Measurements from ENCODE around the gene MRPS18A. TPM values are rescaled to one million over a fixed set of nuclear protein-coding genes. Genes with fewer than 3 reads are reported as not detected.
A peak's percentile ranks its signal among the peaks of the same experiment; 100 is the strongest.

The MRPS18A gene
- total and polyA plus RNA-seq, 9 donors: 28.4 to 43.7 (median 32.5) TPM

DNA sequence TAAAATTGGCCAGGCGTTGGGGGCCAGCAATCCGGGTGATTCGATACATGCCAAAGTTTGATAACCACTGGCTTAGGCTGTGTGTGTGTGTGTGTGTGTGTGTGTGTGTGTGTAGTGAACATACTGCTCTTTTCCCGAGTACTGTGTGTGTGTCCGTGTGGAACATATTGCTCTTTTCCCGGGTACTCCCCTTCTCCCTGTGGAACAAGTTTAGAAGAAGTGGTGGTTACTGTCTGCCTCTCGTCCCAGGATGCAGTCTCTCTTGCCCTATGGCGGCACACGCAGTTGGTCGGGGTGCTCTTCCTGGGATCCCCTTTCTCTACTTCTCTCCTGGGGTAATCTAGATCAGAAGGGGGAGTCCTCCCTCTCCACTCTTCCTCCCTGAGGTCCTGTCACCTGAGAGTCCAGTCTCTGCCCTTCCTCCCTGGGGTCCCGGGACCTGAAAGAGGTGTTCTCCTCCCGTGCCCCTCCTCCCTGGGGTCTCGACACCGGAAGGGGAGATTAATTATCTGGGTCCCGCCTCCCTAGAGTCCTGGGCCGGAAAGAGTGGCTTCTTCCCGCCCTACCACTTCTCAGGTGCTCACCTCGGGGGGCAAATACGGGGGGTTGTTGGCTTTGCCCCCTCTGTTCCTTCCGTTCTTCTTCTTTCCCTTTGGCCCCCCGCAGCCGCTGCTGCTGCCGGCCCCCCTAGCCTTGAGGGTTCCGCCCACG is 59.0 kb downstream of the MRPS18A start:
- Histone ChIP-seq H3K9me3 (replicated peaks; ENCODE audit: control insufficient read depth, low read depth, low read length) (no peaks in the 10 kb centered on the region), H3K27ac (ENCODE audit: low read length) (peak overlapping the region; percentile 96), H3K27me3 (ENCODE audit: control insufficient read depth, insufficient read depth, low read length) (no peaks in the 10 kb centered on the region), H3K36me3 (ENCODE audit: control insufficient read depth, insufficient read depth, low read length) (peaks cover 36% of the 10 kb centered on the region), H3K4me3 (ENCODE audit: low read length) (peak overlapping the region; percentile 93), H3K4me1 (ENCODE audit: control insufficient read depth, insufficient read depth, low read length) (peaks cover 33% of the 10 kb centered on the region)
- peak; percentile 75 for DNase-seq
- 0% methylated on average over 6 of the region's 25 CpGs for WGBS (ENCODE audit: insufficient coverage)

DNA sequence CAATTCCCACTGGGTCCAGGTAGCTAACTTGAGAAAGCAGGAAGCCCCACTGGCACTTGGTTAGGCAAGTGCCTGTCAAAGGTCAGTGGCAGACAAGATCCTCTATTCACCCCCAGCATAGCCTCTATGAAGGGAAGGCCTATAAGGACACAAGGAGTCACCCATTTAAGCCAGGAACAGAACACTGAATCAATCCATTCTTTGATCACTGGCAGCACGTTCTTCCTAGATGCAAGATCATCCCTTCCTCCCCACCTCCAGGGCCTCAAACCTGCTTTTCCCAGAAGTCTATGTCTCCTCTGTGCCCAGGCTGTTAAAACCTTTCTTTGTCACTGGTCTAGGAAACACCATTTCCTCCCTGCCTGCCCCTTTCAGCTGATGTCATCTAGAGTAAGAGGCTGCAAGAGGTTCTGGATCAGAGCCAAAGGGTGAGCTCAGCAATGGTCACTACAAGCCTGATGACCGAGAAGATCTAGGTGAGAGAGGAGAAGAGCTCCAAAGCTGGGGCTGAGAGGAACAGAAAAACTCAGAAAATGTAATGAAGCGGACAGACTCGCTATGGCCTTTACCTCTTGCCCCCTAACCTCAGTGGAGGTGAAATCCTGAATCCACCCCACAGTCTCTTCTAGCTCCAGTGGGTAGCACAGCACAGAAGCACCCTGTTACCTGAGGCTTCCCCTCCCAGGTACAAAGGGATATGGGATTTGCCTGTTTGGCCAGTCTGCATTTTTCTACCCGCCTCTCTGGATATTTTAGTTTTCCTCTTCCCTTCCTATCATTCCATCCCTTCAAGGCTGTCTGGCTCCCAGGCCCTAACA is 60.4 kb downstream of the MRPS18A start:
- H3K4me1 ChIP-seq (ENCODE audit: control insufficient read depth, insufficient read depth, low read length): peaks cover 33% of the 10 kb centered on the region
- H3K27me3 ChIP-seq (ENCODE audit: control insufficient read depth, insufficient read depth, low read length): no peaks in the 10 kb centered on the region
- no peaks in the 10 kb centered on the region for H3K9me3 ChIP-seq (replicated peaks; ENCODE audit: control insufficient read depth, low read depth, low read length)
- H3K36me3 ChIP-seq (ENCODE audit: control insufficient read depth, insufficient read depth, low read length): peaks cover 49% of the 10 kb centered on the region
- H3K27ac ChIP-seq (ENCODE audit: low read length): peak overlapping the region; percentile 87
- peak; percentile 91 for DNase-seq
- 45% methylated on average over 3 of the region's 5 CpGs for WGBS (ENCODE audit: insufficient coverage)
- H3K4me3 ChIP-seq (ENCODE audit: low read length): no peak overlapping the region

DNA sequence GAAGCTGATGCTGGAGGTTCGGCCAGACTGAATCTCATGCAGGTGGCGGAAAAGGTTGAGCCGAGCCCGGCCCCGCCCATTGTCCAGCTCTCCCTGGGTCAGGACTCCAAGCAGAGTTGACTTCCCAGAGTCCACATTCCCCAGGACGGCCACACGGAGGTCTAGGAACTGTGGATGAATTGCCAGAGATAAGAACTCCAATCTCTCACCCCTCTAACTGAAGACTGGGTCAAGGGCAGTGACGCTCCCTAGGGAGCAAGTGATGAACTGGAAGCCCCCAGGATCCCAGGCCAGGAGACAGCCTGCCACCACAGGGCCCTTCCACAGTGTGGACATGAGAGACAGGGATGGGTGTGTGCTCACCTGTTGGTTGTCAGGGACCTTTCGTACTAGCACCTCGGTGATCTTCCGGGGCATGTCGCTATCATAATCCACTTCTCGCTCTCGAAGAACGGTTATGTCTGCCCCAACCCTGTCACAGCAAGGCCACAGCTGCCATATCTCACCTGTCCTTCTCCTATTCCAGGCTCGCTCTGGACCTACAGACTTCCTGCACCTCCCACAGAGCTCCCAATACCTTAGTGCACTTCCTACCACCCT is 62.1 kb downstream of the MRPS18A start:
- H3K27me3 ChIP-seq (ENCODE audit: control insufficient read depth, insufficient read depth, low read length): no peaks in the 10 kb centered on the region
- no peaks in the 10 kb centered on the region for H3K9me3 ChIP-seq (replicated peaks; ENCODE audit: control insufficient read depth, low read depth, low read length)
- WGBS (ENCODE audit: insufficient coverage): 97% methylated on average over 10 of the region's 16 CpGs
- no peak for DNase-seq
- H3K36me3 ChIP-seq (ENCODE audit: control insufficient read depth, insufficient read depth, low read length): peaks cover 67% of the 10 kb centered on the region
- H3K4me3 ChIP-seq (ENCODE audit: low read length): no peak overlapping the region
- peaks cover 28% of the 10 kb centered on the region for H3K4me1 ChIP-seq (ENCODE audit: control insufficient read depth, insufficient read depth, low read length)
- no peak overlapping the region for H3K27ac ChIP-seq (ENCODE audit: low read length)

DNA sequence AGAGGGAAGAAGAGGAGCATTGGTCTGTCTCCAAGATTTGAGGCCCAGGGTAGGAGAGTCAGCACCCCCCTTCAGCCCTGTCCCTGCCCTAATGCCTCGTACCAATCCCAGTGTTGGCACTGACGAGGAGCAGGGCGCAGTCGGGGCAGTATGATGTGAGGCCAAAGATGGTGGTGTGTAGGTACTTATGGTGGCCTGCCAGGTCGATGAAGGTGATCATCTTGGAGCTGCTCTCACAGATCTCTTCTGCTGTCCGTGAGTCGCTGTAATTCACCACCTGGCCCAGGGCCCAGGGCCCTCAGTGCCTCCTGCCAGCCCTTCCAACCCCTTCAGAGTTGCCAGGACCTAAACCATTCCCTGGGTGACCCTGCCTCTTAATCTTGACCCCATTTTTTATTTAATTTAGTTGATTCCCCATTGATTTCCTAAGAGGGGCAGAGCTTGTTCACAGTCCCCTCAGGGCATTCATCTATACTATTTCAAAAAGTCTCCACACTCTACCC is 62.8 kb downstream of the MRPS18A start:
- H3K4me1 ChIP-seq (ENCODE audit: control insufficient read depth, insufficient read depth, low read length): peaks cover 23% of the 10 kb centered on the region
- H3K36me3 ChIP-seq (ENCODE audit: control insufficient read depth, insufficient read depth, low read length): peaks cover 73% of the 10 kb centered on the region
- no peaks in the 10 kb centered on the region for H3K27me3 ChIP-seq (ENCODE audit: control insufficient read depth, insufficient read depth, low read length)
- no peak for DNase-seq
- H3K4me3 ChIP-seq (ENCODE audit: low read length): no peak overlapping the region
- WGBS (ENCODE audit: insufficient coverage): 93% methylated on average over 2 of the region's 7 CpGs
- no peaks in the 10 kb centered on the region for H3K9me3 ChIP-seq (replicated peaks; ENCODE audit: control insufficient read depth, low read depth, low read length)
- no peak overlapping the region for H3K27ac ChIP-seq (ENCODE audit: low read length)

DNA sequence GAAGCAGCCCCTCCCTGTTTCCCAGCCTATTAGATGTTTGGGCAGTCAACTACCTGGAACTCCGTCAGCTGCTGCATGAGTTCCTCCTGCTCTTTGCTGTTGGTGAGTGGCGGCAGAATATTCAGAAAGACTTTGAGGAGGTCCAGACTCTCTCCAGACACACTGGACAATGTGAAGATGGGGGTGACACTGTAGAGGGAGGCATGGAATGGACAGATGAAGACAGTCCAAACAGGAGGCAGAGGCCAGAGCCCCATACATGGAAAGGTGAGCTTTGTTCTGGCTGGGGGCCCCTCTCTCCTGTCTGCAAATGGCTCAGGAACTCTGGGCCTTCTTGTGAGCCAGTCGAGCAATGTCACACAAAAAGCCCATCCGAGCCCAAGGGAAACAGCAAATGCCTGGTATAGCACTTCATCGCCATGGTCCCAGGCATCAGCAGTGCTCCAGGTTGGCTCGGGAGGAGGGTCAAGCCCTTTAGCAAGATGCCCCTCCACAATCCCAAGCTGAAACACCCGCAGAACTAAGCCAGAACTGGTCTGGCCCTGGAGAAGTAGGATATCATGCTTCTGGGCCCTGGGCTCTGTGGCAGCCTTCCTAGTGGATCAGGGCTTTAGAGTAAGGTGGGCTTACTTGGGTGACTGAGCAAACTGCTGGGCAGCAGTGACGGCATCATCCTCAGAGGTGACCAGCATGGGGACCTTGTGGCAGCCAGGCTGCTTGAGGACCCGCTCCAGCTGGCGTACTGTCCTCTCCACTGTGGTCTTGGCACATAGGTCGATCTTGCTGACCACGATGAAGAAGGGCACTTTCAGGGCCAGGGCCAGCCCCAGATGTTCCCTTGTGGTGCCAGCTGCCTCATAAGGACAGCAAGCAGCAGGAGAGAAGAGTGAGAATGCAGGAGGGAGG is 63.5 kb downstream of the MRPS18A start:
- Histone ChIP-seq H3K27ac (ENCODE audit: low read length) (no peak overlapping the region), H3K4me3 (ENCODE audit: low read length) (no peak overlapping the region), H3K9me3 (replicated peaks; ENCODE audit: control insufficient read depth, low read depth, low read length) (no peaks in the 10 kb centered on the region), H3K36me3 (ENCODE audit: control insufficient read depth, insufficient read depth, low read length) (peaks cover 75% of the 10 kb centered on the region), H3K4me1 (ENCODE audit: control insufficient read depth, insufficient read depth, low read length) (peaks cover 18% of the 10 kb centered on the region), H3K27me3 (ENCODE audit: control insufficient read depth, insufficient read depth, low read length) (no peaks in the 10 kb centered on the region)
- DNase-seq: no peak
- whole genome bisulfite sequencing (ENCODE audit: insufficient coverage): 92% methylated on average over 8 of the region's 12 CpGs

DNA sequence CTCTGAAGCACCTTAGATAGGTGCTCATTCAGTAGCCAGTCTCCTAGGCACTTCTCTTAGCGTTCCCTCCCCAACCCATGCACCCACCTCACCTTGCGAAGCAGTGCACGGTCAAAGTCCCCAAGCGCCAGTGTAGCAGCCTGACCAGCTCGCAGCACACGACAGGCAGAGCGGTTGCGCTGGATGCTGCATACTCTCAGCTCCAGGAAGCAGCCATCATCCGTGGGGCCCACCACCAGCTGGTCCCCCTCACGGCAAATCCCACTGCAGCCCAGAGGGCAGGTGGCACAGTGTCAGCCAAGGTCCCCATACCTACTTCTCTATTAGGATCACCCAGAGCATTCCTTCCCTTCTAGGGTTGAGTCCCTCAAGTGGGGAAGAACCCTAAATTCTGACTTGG is 65.0 kb downstream of the MRPS18A start:
- H3K36me3 ChIP-seq (ENCODE audit: control insufficient read depth, insufficient read depth, low read length): peaks cover 74% of the 10 kb centered on the region
- no peak for DNase-seq
- no peaks in the 10 kb centered on the region for H3K27me3 ChIP-seq (ENCODE audit: control insufficient read depth, insufficient read depth, low read length)
- H3K27ac ChIP-seq (ENCODE audit: low read length): no peak overlapping the region
- H3K9me3 ChIP-seq (replicated peaks; ENCODE audit: control insufficient read depth, low read depth, low read length): no peaks in the 10 kb centered on the region
- H3K4me3 ChIP-seq (ENCODE audit: low read length): no peak overlapping the region
- WGBS (ENCODE audit: insufficient coverage): 91% methylated on average over 9 of the region's 10 CpGs
- peaks cover 9% of the 10 kb centered on the region for H3K4me1 ChIP-seq (ENCODE audit: control insufficient read depth, insufficient read depth, low read length)

DNA sequence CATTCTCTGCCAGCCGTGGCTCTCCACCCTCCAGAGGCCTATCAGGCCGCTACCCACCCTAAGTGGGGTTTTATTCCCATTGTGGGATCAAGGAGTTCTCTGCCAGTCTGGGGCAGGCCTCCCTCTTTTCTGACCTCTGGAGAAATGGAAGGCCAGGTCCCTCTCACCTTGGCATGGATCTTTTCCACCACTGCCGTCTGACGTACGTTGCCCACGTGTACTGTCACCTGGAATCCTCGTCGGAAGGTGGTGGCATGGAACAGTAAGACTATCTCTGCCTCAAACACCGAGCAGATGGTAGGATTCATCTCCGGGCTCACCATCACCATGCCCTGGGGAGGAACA is 65.8 kb downstream of the MRPS18A start:
- Histone ChIP-seq H3K9me3 (replicated peaks; ENCODE audit: control insufficient read depth, low read depth, low read length) (no peaks in the 10 kb centered on the region), H3K4me1 (ENCODE audit: control insufficient read depth, insufficient read depth, low read length) (peaks cover 2% of the 10 kb centered on the region), H3K4me3 (ENCODE audit: low read length) (no peak overlapping the region), H3K36me3 (ENCODE audit: control insufficient read depth, insufficient read depth, low read length) (peaks cover 70% of the 10 kb centered on the region), H3K27me3 (ENCODE audit: control insufficient read depth, insufficient read depth, low read length) (no peaks in the 10 kb centered on the region), H3K27ac (ENCODE audit: low read length) (no peak overlapping the region)
- DNase-seq: no peak
- WGBS (ENCODE audit: insufficient coverage): 89% methylated on average over 7 of the region's 10 CpGs

Other genes with a start within 250 kb of the MRPS18A start
- gene DLK2, start 232.2 kb downstream of the MRPS18A start, total RNA-seq: 2.0 TPM
- gene DLK2, start 232.2 kb downstream of the MRPS18A start, polyA plus RNA-seq (ENCODE audit: insufficient read depth in 1 of 8, insufficient read length in 8 of 8, low replicate concordance in 1 of 8): 1 to 10 TPM; 1.7 to 3.5 (median 2.4) TPM
- gene TJAP1, start 210.2 kb downstream of the MRPS18A start, total RNA-seq: 15.9 TPM
- gene TJAP1, start 210.2 kb downstream of the MRPS18A start, polyA plus RNA-seq (ENCODE audit: insufficient read depth in 1 of 8, insufficient read length in 8 of 8, low replicate concordance in 1 of 8): 10 to 100 TPM; 19.4 to 31.4 (median 25.9) TPM
- 0.22 TPM for gene LRRC73, start 177.4 kb downstream of the MRPS18A start, total RNA-seq
- under 1 TPM; 0.11 to 0.27 (median 0.15) TPM for gene LRRC73, start 177.4 kb downstream of the MRPS18A start, polyA plus RNA-seq (ENCODE audit: insufficient read depth in 1 of 8, insufficient read length in 8 of 8, low replicate concordance in 1 of 8)
- gene YIPF3, start 170.9 kb downstream of the MRPS18A start, total RNA-seq: 59.5 TPM
- 10 to 100 TPM; 80.7 to 98.0 (median 91.2) TPM for gene YIPF3, start 170.9 kb downstream of the MRPS18A start, polyA plus RNA-seq (ENCODE audit: insufficient read depth in 1 of 8, insufficient read length in 8 of 8, low replicate concordance in 1 of 8)
- 21.1 TPM for gene POLR1C, start 170.7 kb downstream of the MRPS18A start, total RNA-seq
- gene POLR1C, start 170.7 kb downstream of the MRPS18A start, polyA plus RNA-seq (ENCODE audit: insufficient read depth in 1 of 8, insufficient read length in 8 of 8, low replicate concordance in 1 of 8): 10 to 100 TPM; 16.7 to 22.2 (median 19.2) TPM
- 17.2 TPM for gene XPO5, start 111.8 kb downstream of the MRPS18A start, total RNA-seq
- gene XPO5, start 111.8 kb downstream of the MRPS18A start, polyA plus RNA-seq (ENCODE audit: insufficient read depth in 1 of 8, insufficient read length in 8 of 8, low replicate concordance in 1 of 8): 10 to 100 TPM; 21.5 to 38.2 (median 25.5) TPM
- 8.2 TPM for gene POLH, start 111.6 kb downstream of the MRPS18A start, total RNA-seq
- gene POLH, start 111.6 kb downstream of the MRPS18A start, polyA plus RNA-seq (ENCODE audit: insufficient read depth in 1 of 8, insufficient read length in 8 of 8, low replicate concordance in 1 of 8): 10 to 100 TPM in 7 of 8 donors, 1 to 10 TPM in 1; 8.1 to 15.3 (median 12.0) TPM
- 33.5 TPM for gene GTPBP2, start 58.5 kb downstream of the MRPS18A start, total RNA-seq
- gene GTPBP2, start 58.5 kb downstream of the MRPS18A start, polyA plus RNA-seq (ENCODE audit: insufficient read depth in 1 of 8, insufficient read length in 8 of 8, low replicate concordance in 1 of 8): 10 to 100 TPM; 31.2 to 44.8 (median 37.7) TPM
- 23.6 TPM for gene MAD2L1BP, start 52.0 kb downstream of the MRPS18A start, total RNA-seq
- gene MAD2L1BP, start 52.0 kb downstream of the MRPS18A start, polyA plus RNA-seq (ENCODE audit: insufficient read depth in 1 of 8, insufficient read length in 8 of 8, low replicate concordance in 1 of 8): 10 to 100 TPM; 17.4 to 21.7 (median 19.3) TPM
- gene RSPH9, start 42.8 kb downstream of the MRPS18A start, total RNA-seq: 0.49 TPM
- 1 to 10 TPM in 1 of 8 donors, under 1 TPM in 7; 0.41 to 1.1 (median 0.79) TPM for gene RSPH9, start 42.8 kb downstream of the MRPS18A start, polyA plus RNA-seq (ENCODE audit: insufficient read depth in 1 of 8, insufficient read length in 8 of 8, low replicate concordance in 1 of 8)
- 63.1 TPM for gene VEGFA, start 82.4 kb upstream of the MRPS18A start, total RNA-seq
- 10 to 100 TPM; 59.4 to 89.9 (median 70.5) TPM for gene VEGFA, start 82.4 kb upstream of the MRPS18A start, polyA plus RNA-seq (ENCODE audit: insufficient read depth in 1 of 8, insufficient read length in 8 of 8, low replicate concordance in 1 of 8)